ENCODE results near the gene BACH2.

Gene BACH2

DNA sequence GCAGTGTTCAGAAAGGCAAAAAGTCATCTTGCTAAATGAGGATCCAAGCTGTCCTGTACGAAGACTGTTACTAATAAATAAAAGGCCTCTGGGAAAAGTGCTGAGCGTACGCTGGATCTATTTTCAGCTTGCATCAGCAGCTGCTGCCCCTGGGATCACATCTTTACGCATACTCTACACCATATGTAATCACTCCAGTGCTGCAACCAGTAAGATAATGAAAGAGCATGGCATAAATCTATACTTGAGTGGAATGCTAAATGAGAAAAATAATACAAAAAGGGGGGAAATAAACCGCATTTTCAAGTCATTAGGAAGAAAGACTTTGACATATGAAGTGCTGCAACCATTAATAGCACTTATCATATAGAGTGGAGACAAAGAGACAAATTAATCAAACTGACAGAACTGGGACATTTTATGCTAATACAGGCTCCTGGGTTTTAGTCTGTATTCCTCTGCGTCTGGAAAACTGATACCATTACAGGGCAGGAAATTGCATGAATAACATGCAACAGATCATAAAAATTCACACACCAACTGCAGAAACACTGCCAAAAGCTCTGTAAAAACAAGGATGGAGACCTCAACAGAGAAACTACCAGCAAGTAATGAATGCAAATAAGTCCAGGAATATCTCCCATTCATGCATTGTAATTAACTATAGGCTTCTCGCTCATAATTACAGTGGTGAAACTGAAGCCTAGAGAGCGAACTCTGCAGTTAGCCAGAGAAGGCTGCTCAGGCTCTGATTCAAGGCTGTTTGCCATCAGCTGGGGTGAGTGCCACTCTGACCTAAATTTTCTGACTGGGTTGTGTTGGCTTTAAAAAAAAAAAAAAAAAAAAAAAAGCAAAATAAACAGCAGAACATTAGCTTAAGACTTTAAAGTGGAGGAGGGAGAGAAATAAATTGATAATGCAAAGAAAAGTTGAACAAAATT lies 318.6 kb downstream of the BACH2 start:
- peaks cover 97% of the 10 kb centered on the region for H3K36me3 ChIP-seq (ENCODE audit: control insufficient read depth, low read length)
- TF ChIP-seq, protein P1, sequence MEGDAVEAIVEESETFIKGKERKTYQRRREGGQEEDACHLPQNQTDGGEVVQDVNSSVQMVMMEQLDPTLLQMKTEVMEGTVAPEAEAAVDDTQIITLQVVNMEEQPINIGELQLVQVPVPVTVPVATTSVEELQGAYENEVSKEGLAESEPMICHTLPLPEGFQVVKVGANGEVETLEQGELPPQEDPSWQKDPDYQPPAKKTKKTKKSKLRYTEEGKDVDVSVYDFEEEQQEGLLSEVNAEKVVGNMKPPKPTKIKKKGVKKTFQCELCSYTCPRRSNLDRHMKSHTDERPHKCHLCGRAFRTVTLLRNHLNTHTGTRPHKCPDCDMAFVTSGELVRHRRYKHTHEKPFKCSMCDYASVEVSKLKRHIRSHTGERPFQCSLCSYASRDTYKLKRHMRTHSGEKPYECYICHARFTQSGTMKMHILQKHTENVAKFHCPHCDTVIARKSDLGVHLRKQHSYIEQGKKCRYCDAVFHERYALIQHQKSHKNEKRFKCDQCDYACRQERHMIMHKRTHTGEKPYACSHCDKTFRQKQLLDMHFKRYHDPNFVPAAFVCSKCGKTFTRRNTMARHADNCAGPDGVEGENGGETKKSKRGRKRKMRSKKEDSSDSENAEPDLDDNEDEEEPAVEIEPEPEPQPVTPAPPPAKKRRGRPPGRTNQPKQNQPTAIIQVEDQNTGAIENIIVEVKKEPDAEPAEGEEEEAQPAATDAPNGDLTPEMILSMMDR (IDR thresholded peaks at IDR 0.05; ENCODE audit: low read depth, low read length, poor library complexity, severe bottlenecking), result no peak
- no peak for TF ChIP-seq EZH2phosphoT487 (IDR thresholded peaks at IDR 0.05; ENCODE audit: borderline replicate concordance, low read length)
- H3F3A ChIP-seq (ENCODE audit: control insufficient read depth, insufficient read depth), result peaks cover 52% of the 10 kb centered on the region
- H3K4me1 ChIP-seq (ENCODE audit: control insufficient read depth, low read length), result no peaks in the 10 kb centered on the region
- no peaks in the 10 kb centered on the region for H3K9me2 ChIP-seq (replicated peaks; ENCODE audit: control insufficient read depth, low read length)
- H3K27me3 ChIP-seq (ENCODE audit: control insufficient read depth, low read length), result no peaks in the 10 kb centered on the region
- H3K4me3 ChIP-seq (ENCODE audit: low read length), result no peak overlapping the region
- no peaks in the 10 kb centered on the region for H3K9me3 ChIP-seq (ENCODE audit: control insufficient read depth, insufficient read depth, low read length)
- no peak overlapping the region for H3K4me2 ChIP-seq (ENCODE audit: low read length)
- no peak overlapping the region for H3K27ac ChIP-seq (ENCODE audit: low read depth, low read length)
- H4K20me1 ChIP-seq (ENCODE audit: control insufficient read depth, insufficient read depth, low read depth, low read length), result peaks cover 37% of the 10 kb centered on the region; the same call in 1 of the 2 replicates
- peaks cover 93% of the 10 kb centered on the region for H3K79me2 ChIP-seq (ENCODE audit: control insufficient read depth, low read length)

GRCh38 chr6:89976694-89977020 lies 320.0 kb downstream of the BACH2 start:
- peaks cover 45% of the 10 kb centered on the region for H3F3A ChIP-seq (ENCODE audit: control insufficient read depth, insufficient read depth)
- peaks cover 87% of the 10 kb centered on the region for H3K79me2 ChIP-seq (ENCODE audit: control insufficient read depth, low read length)
- peaks cover 43% of the 10 kb centered on the region for H4K20me1 ChIP-seq (ENCODE audit: control insufficient read depth, insufficient read depth, low read depth, low read length)
- TF ChIP-seq, protein P1 (IDR thresholded peaks at IDR 0.05; ENCODE audit: low read depth, low read length, poor library complexity, severe bottlenecking), result no peak
- TF ChIP-seq EZH2phosphoT487 (IDR thresholded peaks at IDR 0.05; ENCODE audit: borderline replicate concordance, low read length), result no peak
- peaks cover 95% of the 10 kb centered on the region for H3K36me3 ChIP-seq (ENCODE audit: control insufficient read depth, low read length)
- H3K4me2 ChIP-seq (ENCODE audit: low read length), result no peak overlapping the region
- H3K27me3 ChIP-seq (ENCODE audit: control insufficient read depth, low read length), result no peaks in the 10 kb centered on the region
- H3K9me3 ChIP-seq (ENCODE audit: control insufficient read depth, insufficient read depth, low read length), result no peaks in the 10 kb centered on the region
- no peak overlapping the region for H3K27ac ChIP-seq (ENCODE audit: low read depth, low read length)
- H3K9me2 ChIP-seq (replicated peaks; ENCODE audit: control insufficient read depth, low read length), result no peaks in the 10 kb centered on the region
- H3K4me3 ChIP-seq (ENCODE audit: low read length), result no peak overlapping the region
- no peaks in the 10 kb centered on the region for H3K4me1 ChIP-seq (ENCODE audit: control insufficient read depth, low read length)

- no peak overlapping the region for H3K4me3 ChIP-seq (ENCODE audit: low read length)
- no peak for TF ChIP-seq EZH2phosphoT487 (IDR thresholded peaks at IDR 0.05; ENCODE audit: borderline replicate concordance, low read length)
- TF ChIP-seq, protein P1 (IDR thresholded peaks at IDR 0.05; ENCODE audit: low read depth, low read length, poor library complexity, severe bottlenecking), result no peak
- H3K9me3 ChIP-seq (ENCODE audit: control insufficient read depth, insufficient read depth, low read length), result no peaks in the 10 kb centered on the region
- H3K27ac ChIP-seq (ENCODE audit: low read depth, low read length), result no peak overlapping the region
- H3K79me2 ChIP-seq (ENCODE audit: control insufficient read depth, low read length), result peaks cover 85% of the 10 kb centered on the region
- H3K27me3 ChIP-seq (ENCODE audit: control insufficient read depth, low read length), result no peaks in the 10 kb centered on the region
- no peak overlapping the region for H3K4me2 ChIP-seq (ENCODE audit: low read length)
- no peaks in the 10 kb centered on the region for H3K9me2 ChIP-seq (replicated peaks; ENCODE audit: control insufficient read depth, low read length)
- H4K20me1 ChIP-seq (ENCODE audit: control insufficient read depth, insufficient read depth, low read depth, low read length), result peaks cover 38% of the 10 kb centered on the region
- H3K4me1 ChIP-seq (ENCODE audit: control insufficient read depth, low read length), result no peaks in the 10 kb centered on the region
- H3F3A ChIP-seq (ENCODE audit: control insufficient read depth, insufficient read depth), result peaks cover 41% of the 10 kb centered on the region
- H3K36me3 ChIP-seq (ENCODE audit: control insufficient read depth, low read length), result peaks cover 94% of the 10 kb centered on the region
These were observed 320.5 kb downstream of the BACH2 start for GRCh38 chr6:89975991-89976693.
